Measurements from ENCODE around the gene ELFN1.

DNA sequence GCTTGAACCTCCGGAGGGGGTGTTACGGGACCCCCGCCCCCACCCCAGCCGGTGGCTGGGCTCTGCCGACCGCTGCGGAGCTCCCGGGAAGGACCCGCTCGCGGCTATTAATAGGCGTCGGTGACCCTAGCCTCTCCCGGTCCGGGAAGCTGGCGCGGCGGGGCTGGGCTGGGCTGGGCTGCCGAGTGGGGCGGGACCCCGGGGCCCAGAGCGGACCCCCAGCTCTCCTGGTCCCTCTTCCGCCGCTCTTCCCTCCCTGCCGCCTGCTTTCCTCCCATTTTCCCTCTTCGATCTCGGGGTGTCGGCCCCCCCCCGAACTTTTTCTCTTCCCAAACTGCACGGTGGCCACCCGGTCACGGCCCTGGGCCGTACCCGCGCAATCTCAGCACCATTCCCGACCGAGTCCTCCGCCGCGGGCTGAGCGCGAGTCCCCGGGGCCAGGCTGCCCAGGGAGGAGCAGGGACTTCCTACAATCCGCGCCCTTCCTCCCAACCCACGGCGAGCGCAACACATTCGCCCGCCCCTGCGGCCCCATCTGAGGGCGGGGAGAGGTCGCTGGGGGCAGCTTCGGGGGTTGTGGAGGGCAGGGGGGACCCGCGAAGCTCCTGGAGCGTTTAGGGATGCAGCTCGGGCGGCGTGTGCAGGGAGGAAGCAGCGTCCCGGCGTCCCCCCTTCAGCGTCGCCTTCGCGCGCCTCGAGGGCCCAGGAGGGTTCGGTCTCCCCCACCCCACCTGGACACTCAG is 3.1 kb upstream of the ELFN1 start:
- TF ChIP-seq POLR2A (IDR thresholded peaks at IDR 0.05; ENCODE audit: low read depth, low read length) (no peak), TAF1 (IDR thresholded peaks at IDR 0.05; ENCODE audit: borderline replicate concordance, low read depth, low read length) (no peak), POLR2AphosphoS5 (IDR thresholded peaks at IDR 0.05; ENCODE audit: low read depth, low read length) (no peak)
